HCT116 (cell line): ENCODE data around the gene SLC10A2. TPM values are rescaled to one million over a fixed set of nuclear protein-coding genes. Genes with fewer than 3 reads are reported as not detected.
"Not testable (repeated sequence)": the region's sequence is repeated elsewhere in the genome, so short reads cannot be mapped to it uniquely, and the experiment has no call there.

ENCODE experiments used
- ATAC-seq: fragments of 200-7000 bp; cut with Tn5 transposase; 2 replicates; pipeline ENCODE4 v1.9.1; 2020; ENCODE audit warnings: mild to moderate bottlenecking, moderate library complexity
- BruUV-seq: library from RNA; stranded (reverse); fragments of 400-500 nt; replicated peaks from 2 replicates; lab custom pipeline; 2021; lab: Mats Ljungman, UMichigan
- CTCF ChIA-PET: fragments of 300-600 bp; sonication (Branson Sonifier 250); formaldehyde crosslinking; loops from one replicate; lab custom pipeline; 2021; ENCODE audit warnings: antibody characterized with exemption; lab: Charles Lee
- POLR2A ChIA-PET: fragments of 300-600, 350-600 bp; sonication (Branson Sonifier 250); formaldehyde crosslinking; loops from one replicate; lab custom pipeline; 2021; ENCODE audit warnings: antibody characterized with exemption; lab: Charles Lee
- RAD21 ChIA-PET, 2 experiments: fragments of 300-600 bp; sonication (Branson Sonifier 250); formaldehyde crosslinking; loops; one replicate each; lab custom pipeline; 2023; ENCODE audit warnings: low total read pairs in 2 of 2; ENCODE audit not compliant: uncharacterized antibody in 2 of 2, unreplicated experiment in 2 of 2, low non-redundant PET in 1 of 2; lab: Charles Lee
- DNase-seq: peaks from one replicate; pipeline ENCODE4 v3.0.0-alpha.2; 2010; ENCODE audit warnings: low read depth, low spot score
- H2AFZ ChIP-seq: fragments of 200-600 bp; shearing (Covaris generic), sonication (generic); 2 replicates; pipeline ENCODE4 v1.6.1; 2017; ENCODE audit warnings: low read depth, mixed run types, mixed read lengths, antibody characterized with exemption, low read length; ENCODE audit not compliant: poor library complexity, severe bottlenecking
- H3K27ac ChIP-seq: 2 replicates; pipeline ENCODE4 v1.5.1; 2012; ENCODE audit warnings: low read depth, low read length
- H3K27me3 ChIP-seq: fragments of 200-600 bp; sonication (generic); 2 replicates; pipeline ENCODE4 v1.6.1; 2016; ENCODE audit warnings: mixed run types, low read length, mixed read lengths; ENCODE audit not compliant: insufficient read depth
- H3K36me3 ChIP-seq, 2 experiments: fragments of 200-500 bp in 1 of 2; fragments of 200-600 bp in 1 of 2; sonication (Bioruptor generic) in 1 of 2; sonication (generic) in 1 of 2; 2 replicates each; pipeline versions ENCODE4 v1.5.1 to v1.6.1; 2014 to 2016; ENCODE audit warnings: low read length in 2 of 2, inconsistent platforms in 1 of 2, mixed read lengths in 1 of 2, mixed run types in 1 of 2; ENCODE audit not compliant: insufficient read depth in 2 of 2, control insufficient read depth in 1 of 2
- H3K4me1 ChIP-seq, 2 experiments: fragments of 200-600 bp in 1 of 2; sonication (generic) in 1 of 2; 2 replicates each; pipeline versions ENCODE4 v1.5.1 to v1.6.1; 2012 to 2017; ENCODE audit warnings: low read length in 2 of 2, inconsistent platforms in 1 of 2, mild to moderate bottlenecking in 1 of 2, mixed read lengths in 1 of 2, mixed run types in 1 of 2, moderate library complexity in 1 of 2; ENCODE audit not compliant: insufficient read depth in 2 of 2, control insufficient read depth in 1 of 2
- H3K4me2 ChIP-seq: fragments of 200-600 bp; sonication (generic); 2 replicates; pipeline ENCODE4 v1.6.1; 2017; ENCODE audit warnings: mixed run types, low read length, mixed read lengths
- H3K4me3 ChIP-seq, 2 experiments: fragments of 200-600 bp in 1 of 2; sonication (generic) in 1 of 2; replicated peaks in 1 of 2; 2 replicates each; pipeline ENCODE4 v1.5.1; 2011 to 2016; ENCODE audit warnings: low read length in 2 of 2, control low read depth in 1 of 2, low read depth in 1 of 2, mild to moderate bottlenecking in 1 of 2, mixed read lengths in 1 of 2, mixed run types in 1 of 2
- H3K79me2 ChIP-seq: fragments of 200-600 bp; sonication (generic); 2 replicates; pipeline ENCODE4 v1.6.1; 2017; ENCODE audit warnings: mild to moderate bottlenecking, mixed run types, low read length, moderate library complexity, mixed read lengths; ENCODE audit not compliant: insufficient read depth
- H3K9ac ChIP-seq: fragments of 200-600 bp; sonication (generic); 2 replicates; pipeline ENCODE4 v1.6.1; 2016; ENCODE audit warnings: low read length, mixed read lengths
- H3K9me2 ChIP-seq: fragments of 200-600 bp; sonication (generic), shearing (Covaris generic); 2 replicates; pipeline ENCODE4 v1.6.1; 2017; ENCODE audit warnings: mixed run types, mild to moderate bottlenecking, moderate library complexity; ENCODE audit not compliant: insufficient read depth
- H3K9me3 ChIP-seq, 2 experiments: fragments of 200-500 bp in 1 of 2; fragments of 200-600 bp in 1 of 2; sonication (Bioruptor generic) in 1 of 2; sonication (generic) in 1 of 2; 2 replicates each; pipeline ENCODE4 v1.6.1; 2014 to 2017; ENCODE audit warnings: low read length in 2 of 2, mixed read lengths in 2 of 2, inconsistent platforms in 1 of 2, low read depth in 1 of 2, mild to moderate bottlenecking in 1 of 2, mixed run types in 1 of 2, moderate library complexity in 1 of 2; ENCODE audit not compliant: control insufficient read depth in 1 of 2, insufficient read depth in 1 of 2
- H4K20me1 ChIP-seq: fragments of 200-600 bp; sonication (generic), shearing (Covaris generic); 2 replicates; pipeline ENCODE4 v1.6.1; 2017; ENCODE audit warnings: mixed run types, mild to moderate bottlenecking, moderate library complexity; ENCODE audit not compliant: insufficient read depth
- ELF1 ChIP-seq: IDR thresholded peaks from 2 replicates; pipeline ENCODE4 v1.6.1; 2012; ENCODE audit warnings: low read depth, borderline replicate concordance
- EZH2 ChIP-seq: fragments of 200-600 bp; sonication (generic); IDR thresholded peaks from 2 replicates; pipeline ENCODE4 v1.6.1; 2017; ENCODE audit warnings: antibody characterized with exemption, mixed run types
- EZH2phosphoT487 ChIP-seq: fragments of 200-600 bp; IDR thresholded peaks from 2 replicates; pipeline ENCODE4 v1.6.1; 2018; ENCODE audit warnings: antibody characterized with exemption, borderline replicate concordance
- JUND ChIP-seq: IDR thresholded peaks from 2 replicates; pipeline ENCODE4 v1.6.1; 2012
- POLR2A ChIP-seq: IDR thresholded peaks from 2 replicates; pipeline ENCODE4 v1.7.0; 2011; ENCODE audit warnings: borderline replicate concordance; ENCODE audit not compliant: insufficient read depth, insufficient read length; ENCODE audit errors: extremely low read depth
- RAD21 ChIP-seq: IDR thresholded peaks from 2 replicates; pipeline ENCODE4 v1.6.1; 2012; ENCODE audit warnings: low read depth, mild to moderate bottlenecking
- SIN3A ChIP-seq: IDR thresholded peaks from 2 replicates; pipeline ENCODE4 v1.6.1; 2012; ENCODE audit warnings: low read depth
- SRF ChIP-seq: IDR thresholded peaks from 2 replicates; pipeline ENCODE4 v1.6.1; 2012; ENCODE audit warnings: low read depth
- YY1 ChIP-seq: IDR thresholded peaks from 2 replicates; pipeline ENCODE4 v1.6.1; 2011; ENCODE audit warnings: low read length, low read depth, moderate library complexity, mild to moderate bottlenecking; ENCODE audit not compliant: insufficient replicate concordance; ENCODE audit errors: extremely low read depth
- ZFX ChIP-seq: fragments of 450-650 bp; IDR thresholded peaks from 2 replicates; pipeline ENCODE4 v1.6.1; 2017
- ZNF274 ChIP-seq: fragments of 200-500 bp; sonication (Bioruptor generic); IDR thresholded peaks from 2 replicates; pipeline ENCODE4 v1.6.1; 2014; ENCODE audit warnings: mild to moderate bottlenecking, low read depth, low read length, inconsistent platforms
- intact Hi-C: fragments of 100-400 bp; cut with micrococcal nuclease; formaldehyde crosslinking; loops from 2 replicates; pipeline ENCODE4 v1.10.0; 2022
- total RNA-seq: library from RNA; stranded (reverse); gene quantifications from one replicate; pipeline ENCODE4 v1.2.1, GENCODE V29; 2021; ENCODE audit not compliant: unreplicated experiment
- TF ChIP-seq, protein P1 (sequence below): IDR thresholded peaks from 2 replicates; pipeline ENCODE4 v1.6.1; 2011; ENCODE audit warnings: mild to moderate bottlenecking, low read length, moderate library complexity; ENCODE audit not compliant: insufficient replicate concordance; ENCODE audit errors: extremely low read depth
- TF ChIP-seq, protein P2 (sequence below), 3 experiments: fragments of 200-600 bp in 1 of 3; sonication (generic) in 1 of 3; IDR thresholded peaks in 2 of 3; conservative IDR thresholded peaks in 1 of 3; 2 replicates each; pipeline ENCODE4 v1.5.1; 2012 to 2017; ENCODE audit warnings: low read depth in 2 of 3, low read length in 2 of 3, antibody characterized with exemption in 1 of 3, borderline replicate concordance in 1 of 3, control low read depth in 1 of 3, mild to moderate bottlenecking in 1 of 3, mixed read lengths in 1 of 3, mixed run types in 1 of 3, moderate library complexity in 1 of 3; ENCODE audit not compliant: insufficient read depth in 1 of 3
- TF ChIP-seq, protein P3 (sequence below): IDR thresholded peaks from 2 replicates; pipeline ENCODE4 v1.6.1; 2012

The SLC10A2 gene
- total RNA-seq, 1 experiment from 2014 or later: not detected

DNA sequence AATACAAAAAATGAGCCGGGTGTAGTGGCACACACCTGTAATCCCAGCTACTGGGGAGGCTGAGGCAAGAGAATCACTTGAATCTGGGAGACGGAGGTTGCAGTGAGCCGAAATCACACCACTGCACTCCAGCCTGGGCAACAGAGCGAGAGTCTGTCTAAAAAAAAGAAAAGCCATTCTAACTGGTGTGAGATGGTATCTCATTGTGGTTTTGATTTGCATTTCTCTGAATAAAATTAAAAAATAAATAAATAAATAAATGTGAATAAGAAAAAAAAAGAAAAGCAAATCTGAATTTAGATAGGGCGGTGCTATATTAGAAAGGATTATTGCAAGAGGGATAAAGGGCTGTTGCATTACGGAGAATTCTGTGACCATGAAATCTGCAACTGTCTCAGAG lies 37.2 kb upstream of the SLC10A2 start:
- not testable (repeated sequence) for DNase-seq, BruUV-seq

DNA sequence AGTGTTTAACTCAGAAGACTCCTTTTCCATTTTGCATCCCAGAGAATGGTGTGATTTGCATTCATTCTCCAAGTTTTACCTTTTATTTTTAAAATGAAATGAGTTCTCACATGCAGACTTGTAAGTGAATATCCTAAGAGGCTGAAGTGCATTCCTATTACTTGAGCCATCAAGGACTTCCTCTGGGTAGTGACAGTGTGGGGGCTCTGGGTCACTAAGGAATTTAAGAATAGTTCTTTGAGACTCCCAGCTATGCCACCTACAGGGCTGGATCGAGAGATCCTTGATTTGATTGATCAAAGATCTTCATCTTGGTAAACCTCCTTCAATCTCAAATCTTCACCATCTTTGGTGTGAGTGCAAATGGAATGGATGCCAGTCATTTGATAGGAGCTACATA lies 36.3 kb upstream of the SLC10A2 start:
- RAD21 ChIA-PET: no interaction called here
- no peak overlapping the region for H3K4me3 ChIP-seq
- H3K9me3 ChIP-seq: no peaks in the 10 kb centered on the region
- no peaks in the 10 kb centered on the region for H3K27me3 ChIP-seq
- POLR2A ChIA-PET: no interaction called here
- BruUV-seq: no TSS peak
- no peak overlapping the region for H2AFZ ChIP-seq
- DNase-seq (no peak), ATAC-seq (no peak)
- H3K9me2 ChIP-seq: no peaks in the 10 kb centered on the region
- no peaks in the 10 kb centered on the region for H3K4me1 ChIP-seq
- no peak overlapping the region for H3K27ac ChIP-seq
- H3K79me2 ChIP-seq: no peaks in the 10 kb centered on the region
- H3K9ac ChIP-seq: no peak overlapping the region
- H3K36me3 ChIP-seq: no peaks in the 10 kb centered on the region
- H4K20me1 ChIP-seq: no peaks in the 10 kb centered on the region
- intact Hi-C loops: no loop called here
- CTCF ChIA-PET: no interaction called here
- H3K4me2 ChIP-seq: no peak overlapping the region
- TF ChIP-seq, protein P1, sequence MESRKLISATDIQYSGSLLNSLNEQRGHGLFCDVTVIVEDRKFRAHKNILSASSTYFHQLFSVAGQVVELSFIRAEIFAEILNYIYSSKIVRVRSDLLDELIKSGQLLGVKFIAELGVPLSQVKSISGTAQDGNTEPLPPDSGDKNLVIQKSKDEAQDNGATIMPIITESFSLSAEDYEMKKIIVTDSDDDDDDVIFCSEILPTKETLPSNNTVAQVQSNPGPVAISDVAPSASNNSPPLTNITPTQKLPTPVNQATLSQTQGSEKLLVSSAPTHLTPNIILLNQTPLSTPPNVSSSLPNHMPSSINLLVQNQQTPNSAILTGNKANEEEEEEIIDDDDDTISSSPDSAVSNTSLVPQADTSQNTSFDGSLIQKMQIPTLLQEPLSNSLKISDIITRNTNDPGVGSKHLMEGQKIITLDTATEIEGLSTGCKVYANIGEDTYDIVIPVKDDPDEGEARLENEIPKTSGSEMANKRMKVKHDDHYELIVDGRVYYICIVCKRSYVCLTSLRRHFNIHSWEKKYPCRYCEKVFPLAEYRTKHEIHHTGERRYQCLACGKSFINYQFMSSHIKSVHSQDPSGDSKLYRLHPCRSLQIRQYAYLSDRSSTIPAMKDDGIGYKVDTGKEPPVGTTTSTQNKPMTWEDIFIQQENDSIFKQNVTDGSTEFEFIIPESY: no peak
- no peak for TF ChIP-seq JUND
- TF ChIP-seq RAD21: no peak
- TF ChIP-seq, protein P2, sequence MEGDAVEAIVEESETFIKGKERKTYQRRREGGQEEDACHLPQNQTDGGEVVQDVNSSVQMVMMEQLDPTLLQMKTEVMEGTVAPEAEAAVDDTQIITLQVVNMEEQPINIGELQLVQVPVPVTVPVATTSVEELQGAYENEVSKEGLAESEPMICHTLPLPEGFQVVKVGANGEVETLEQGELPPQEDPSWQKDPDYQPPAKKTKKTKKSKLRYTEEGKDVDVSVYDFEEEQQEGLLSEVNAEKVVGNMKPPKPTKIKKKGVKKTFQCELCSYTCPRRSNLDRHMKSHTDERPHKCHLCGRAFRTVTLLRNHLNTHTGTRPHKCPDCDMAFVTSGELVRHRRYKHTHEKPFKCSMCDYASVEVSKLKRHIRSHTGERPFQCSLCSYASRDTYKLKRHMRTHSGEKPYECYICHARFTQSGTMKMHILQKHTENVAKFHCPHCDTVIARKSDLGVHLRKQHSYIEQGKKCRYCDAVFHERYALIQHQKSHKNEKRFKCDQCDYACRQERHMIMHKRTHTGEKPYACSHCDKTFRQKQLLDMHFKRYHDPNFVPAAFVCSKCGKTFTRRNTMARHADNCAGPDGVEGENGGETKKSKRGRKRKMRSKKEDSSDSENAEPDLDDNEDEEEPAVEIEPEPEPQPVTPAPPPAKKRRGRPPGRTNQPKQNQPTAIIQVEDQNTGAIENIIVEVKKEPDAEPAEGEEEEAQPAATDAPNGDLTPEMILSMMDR (IDR thresholded peaks at IDR 0.05 in 2 of 3, conservative IDR thresholded peaks at IDR 0.05 in 1 of 3; ENCODE audit: borderline replicate concordance in 1 of 3, insufficient read depth in 1 of 3, low read depth in 2 of 3, low read length in 2 of 3): no peak
- TF ChIP-seq ZFX: no peak
- TF ChIP-seq EZH2: no peak
- TF ChIP-seq, protein P3, sequence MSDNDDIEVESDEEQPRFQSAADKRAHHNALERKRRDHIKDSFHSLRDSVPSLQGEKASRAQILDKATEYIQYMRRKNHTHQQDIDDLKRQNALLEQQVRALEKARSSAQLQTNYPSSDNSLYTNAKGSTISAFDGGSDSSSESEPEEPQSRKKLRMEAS: no peak
- no peak for TF ChIP-seq SIN3A
- TF ChIP-seq POLR2A: no peak
- TF ChIP-seq ZNF274: no peak
- TF ChIP-seq EZH2phosphoT487: no peak
- no peak for TF ChIP-seq ELF1
- TF ChIP-seq YY1: no peak
- TF ChIP-seq SRF: no peak

More for the DNA sequence above, 37.2 kb upstream of the SLC10A2 start:
- H3K27me3 ChIP-seq, H4K20me1 ChIP-seq, CTCF ChIA-PET, intact Hi-C loops, H3K9me3 ChIP-seq, H3K4me1 ChIP-seq, H3K36me3 ChIP-seq, H3K4me2 ChIP-seq, ATAC-seq, H3K79me2 ChIP-seq, H3K9me2 ChIP-seq, H2AFZ ChIP-seq, RAD21 ChIA-PET, POLR2A ChIA-PET, H3K4me3 ChIP-seq, H3K9ac ChIP-seq, H3K27ac ChIP-seq: not testable (repeated sequence)
